Measurements from ENCODE around the gene RNMT.
"Not testable (repeated sequence)": the region's sequence is repeated elsewhere in the genome, so short reads cannot be mapped to it uniquely, and the experiment has no call there.

- TF ChIP-seq CTCF (IDR thresholded peaks at IDR 0.05); ZFX (IDR thresholded peaks at IDR 0.05; ENCODE audit: borderline replicate concordance): not testable (repeated sequence)
Observed at GRCh38 chr18:13751599-13751998, 25.1 kb downstream of the RNMT start.

All from 22Rv1 (cell line).